Measurements from ENCODE around the gene STXBP1. TPM values are rescaled to one million over a fixed set of nuclear protein-coding genes. Genes with fewer than 3 reads are reported as not detected.
"Not testable (repeated sequence)": the region's sequence is repeated elsewhere in the genome, so short reads cannot be mapped to it uniquely, and the experiment has no call there.

Gene STXBP1
- total RNA-seq, 1 experiment from 2014 or later = 26.3 TPM

DNA sequence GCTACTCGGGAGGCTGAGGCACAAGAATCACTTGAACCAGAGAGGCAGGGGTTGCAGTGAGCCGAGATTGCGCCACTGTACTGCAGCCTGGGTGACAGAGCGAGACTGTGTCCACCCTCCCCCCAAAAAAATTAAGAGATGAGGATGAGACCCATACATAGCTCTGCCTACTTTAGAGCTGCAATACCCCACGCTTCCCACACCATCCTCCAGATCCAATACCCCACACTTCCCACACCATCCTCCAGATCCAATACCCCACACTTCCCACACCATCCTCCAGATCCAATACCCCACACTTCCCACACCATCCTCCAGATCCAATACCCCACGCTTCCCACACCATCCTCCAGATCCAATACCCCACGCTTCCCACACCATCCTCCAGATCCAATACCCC, 34.9 kb upstream of the STXBP1 start:
- not testable (repeated sequence) for DNase-seq (ENCODE audit: low read depth)

DNA sequence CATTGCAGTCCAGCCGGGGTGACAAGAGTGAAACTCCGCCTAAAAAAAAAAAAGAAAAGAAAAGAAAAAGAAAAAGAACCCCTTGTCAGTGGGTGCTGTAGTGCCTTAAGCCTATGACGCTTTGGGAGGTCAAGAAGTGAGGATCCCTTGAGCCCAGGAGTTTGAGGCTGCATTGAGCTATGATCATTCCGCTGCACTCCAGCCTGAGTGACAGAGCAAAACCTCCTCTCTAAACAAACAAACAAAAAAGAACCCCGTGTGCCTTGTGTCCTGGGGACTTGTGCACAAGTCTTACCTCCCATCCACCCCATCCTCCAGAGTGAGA, 33.5 kb upstream of the STXBP1 start:
- no peak for DNase-seq (ENCODE audit: low read depth)

DNA sequence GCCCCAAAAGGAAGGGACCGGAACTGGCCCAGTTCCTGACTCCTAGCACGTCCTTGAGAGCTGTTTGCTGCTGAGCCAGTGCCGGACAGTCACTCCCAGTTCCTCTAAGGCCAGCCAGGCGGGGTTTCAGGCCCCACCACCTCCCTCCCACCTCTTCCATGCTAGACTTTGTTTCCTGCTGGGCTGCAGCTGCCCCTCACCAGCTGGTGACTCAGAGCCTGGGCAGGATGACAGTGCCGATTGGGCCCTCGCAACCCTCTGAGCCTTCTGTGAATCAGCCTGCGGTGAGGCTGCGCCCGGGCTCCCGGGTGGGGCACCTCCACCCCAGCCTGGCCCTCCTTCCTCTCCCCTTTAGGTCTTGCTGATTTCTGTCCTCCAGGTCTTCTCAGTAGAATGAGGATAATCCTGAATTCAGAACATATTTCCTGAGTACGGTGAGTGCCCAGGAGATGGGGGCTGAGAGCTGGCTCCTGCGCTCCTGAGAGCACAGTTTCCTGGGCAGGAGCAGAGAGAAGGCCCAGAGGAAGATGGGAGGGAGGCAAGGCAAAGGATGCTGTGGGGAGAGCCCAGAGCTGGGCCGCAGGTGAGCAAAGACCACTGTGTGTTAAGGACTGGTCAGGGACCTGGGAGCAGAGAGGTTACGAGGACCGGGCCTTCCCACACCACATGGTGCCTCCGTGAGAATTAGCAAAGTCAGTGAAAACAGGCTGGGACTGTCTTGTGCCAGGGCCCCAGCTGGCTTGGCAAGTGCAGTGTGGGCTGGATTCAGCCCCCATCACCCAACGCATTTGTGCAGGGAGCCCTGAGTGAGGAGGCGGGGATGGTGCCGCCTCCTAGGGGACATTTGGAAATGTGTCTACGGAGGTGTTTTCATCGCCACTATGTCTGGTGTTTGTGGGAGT, 32.9 kb upstream of the STXBP1 start:
- DNase-seq (ENCODE audit: low read depth) = peak; percentile 100

DNA sequence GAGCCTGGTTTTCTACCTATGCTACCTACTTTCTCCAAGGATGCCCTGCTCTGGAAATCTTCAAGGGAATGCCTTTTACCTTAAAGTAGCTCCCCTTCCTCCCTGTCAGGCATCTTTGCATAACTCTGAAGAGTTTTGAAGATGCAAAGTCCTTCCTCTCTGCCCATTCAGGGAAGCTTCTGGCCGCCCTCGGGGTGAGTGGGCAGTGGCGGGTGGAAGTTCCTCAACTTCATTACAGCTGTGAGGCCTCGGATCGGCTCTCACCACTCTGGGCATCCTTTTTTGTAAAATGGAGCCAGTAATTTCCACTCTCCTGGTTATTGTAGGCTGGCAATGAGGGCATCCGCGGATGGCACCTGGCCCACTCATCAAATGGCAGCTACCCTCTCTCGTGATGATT, 31.7 kb upstream of the STXBP1 start:
- DNase-seq (ENCODE audit: low read depth) = no peak

DNA sequence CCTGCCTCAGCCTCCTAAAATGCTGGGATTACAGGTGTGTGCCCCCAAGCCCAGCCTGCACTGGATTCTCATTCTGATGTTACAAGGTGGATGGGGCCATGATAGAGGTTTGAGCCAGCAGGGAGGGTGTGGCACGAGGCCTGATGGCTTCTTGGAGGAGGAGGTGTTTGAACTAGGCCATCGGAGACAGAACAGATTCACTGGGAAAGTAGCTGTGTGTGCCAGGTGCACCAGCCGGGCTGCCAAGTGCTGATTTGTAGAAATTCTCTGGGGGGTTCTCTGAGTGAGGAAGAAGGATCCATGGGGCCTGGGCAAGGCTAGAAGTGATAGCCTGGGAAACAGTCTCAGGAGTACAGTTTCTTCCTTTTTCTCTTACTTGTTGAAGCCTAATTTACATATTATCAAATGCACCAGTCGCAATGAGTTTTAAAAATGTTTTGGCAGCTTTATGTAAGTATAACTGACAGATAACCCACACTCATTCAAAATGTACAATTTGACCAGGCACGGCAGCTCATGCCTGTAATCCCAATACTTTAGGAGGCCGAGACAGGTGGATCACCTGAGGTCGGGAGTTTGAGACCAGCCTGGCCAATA, 31.1 kb upstream of the STXBP1 start:
- no peak for DNase-seq (ENCODE audit: low read depth)

DNA sequence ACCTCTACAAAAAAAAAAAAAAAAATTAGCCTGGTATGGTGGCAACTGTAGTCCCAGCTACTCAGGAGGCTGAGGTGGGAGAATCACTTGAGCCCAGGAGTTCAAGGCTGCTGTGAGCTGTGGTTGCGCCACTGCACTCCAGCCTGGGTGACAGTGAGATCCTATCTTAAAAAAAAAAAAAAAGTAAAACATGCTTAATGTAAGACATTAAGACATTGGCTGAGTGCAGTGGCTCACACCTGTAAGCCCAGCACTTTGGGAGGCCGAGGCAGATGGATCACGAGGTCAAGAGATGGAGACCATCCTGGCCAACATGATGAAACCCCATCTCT, 27.6 kb upstream of the STXBP1 start:
- not testable (repeated sequence) for DNase-seq (ENCODE audit: low read depth)

DNA sequence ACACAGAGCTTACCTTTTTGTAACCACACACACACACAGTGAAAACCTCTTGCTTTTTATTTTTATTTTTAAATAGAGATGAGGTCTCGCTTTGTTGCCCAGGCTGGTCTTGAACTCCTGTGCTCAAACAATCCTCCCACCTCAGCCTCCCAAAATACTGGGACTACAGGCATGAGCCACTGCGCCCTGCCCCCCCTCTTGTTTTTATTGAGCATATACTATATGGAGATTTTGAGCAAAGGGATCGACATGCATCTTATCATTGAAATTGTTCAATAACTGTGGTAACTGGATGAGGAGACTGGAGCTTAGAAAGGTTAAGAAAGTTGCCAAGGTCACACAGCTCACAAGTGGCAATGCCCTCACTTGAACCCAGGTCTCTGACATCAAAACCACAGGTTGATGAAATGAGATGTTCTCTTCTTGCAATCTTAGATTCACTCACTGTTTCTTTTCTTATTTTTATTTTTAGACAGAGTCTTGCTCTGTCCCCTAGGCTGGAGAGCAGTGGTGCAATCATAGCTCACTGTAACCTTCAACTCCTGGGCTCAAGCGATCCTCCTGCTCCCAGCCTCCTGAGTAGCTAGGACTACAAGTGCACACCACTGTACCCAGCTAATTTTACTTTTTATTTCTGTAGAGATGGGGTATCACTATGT, 26.8 kb upstream of the STXBP1 start:
- no peak for DNase-seq (ENCODE audit: low read depth)

DNA sequence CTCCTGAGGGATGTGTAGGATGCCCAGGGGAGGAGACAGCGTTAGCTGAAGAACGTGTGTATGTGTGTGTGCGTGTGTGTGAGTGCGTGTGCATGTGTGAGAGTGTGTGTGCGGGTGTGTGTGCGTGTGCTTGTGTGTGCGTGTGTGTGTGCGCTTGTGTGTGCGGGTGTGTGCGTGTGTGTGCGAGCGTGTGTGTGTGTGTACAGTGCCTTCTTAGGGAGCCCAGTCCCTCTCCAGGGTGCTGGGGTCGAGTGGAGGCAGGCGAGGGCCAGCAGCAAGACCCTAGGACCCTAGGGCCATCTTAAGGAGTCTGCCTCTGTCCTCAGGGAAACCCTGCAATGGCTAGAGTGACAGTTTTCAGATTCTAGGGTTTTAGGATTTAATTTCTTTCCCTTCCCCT, 26.0 kb upstream of the STXBP1 start:
- DNase-seq (ENCODE audit: low read depth) = no peak

DNA sequence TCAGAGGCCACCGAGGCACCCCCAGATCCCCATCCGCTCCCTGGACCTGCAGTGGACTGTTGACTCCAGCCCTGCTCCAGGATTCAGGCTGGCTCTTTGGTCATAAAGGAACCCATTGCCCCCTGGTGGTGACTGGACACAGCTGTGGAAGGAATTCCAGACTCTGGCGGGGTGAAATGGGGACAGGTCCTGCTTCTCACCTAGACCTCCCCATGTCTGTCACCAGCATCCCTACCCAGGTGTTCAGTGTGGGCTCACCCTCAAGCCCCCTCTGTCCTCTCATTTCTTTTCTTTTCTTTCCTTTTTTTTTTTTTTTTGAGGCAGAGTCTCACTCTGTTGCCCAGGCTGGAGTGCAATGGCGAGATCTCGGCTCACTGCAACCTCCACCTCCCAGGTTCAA, 25.5 kb upstream of the STXBP1 start:
- peak; percentile 84 for DNase-seq (ENCODE audit: low read depth)

DNA sequence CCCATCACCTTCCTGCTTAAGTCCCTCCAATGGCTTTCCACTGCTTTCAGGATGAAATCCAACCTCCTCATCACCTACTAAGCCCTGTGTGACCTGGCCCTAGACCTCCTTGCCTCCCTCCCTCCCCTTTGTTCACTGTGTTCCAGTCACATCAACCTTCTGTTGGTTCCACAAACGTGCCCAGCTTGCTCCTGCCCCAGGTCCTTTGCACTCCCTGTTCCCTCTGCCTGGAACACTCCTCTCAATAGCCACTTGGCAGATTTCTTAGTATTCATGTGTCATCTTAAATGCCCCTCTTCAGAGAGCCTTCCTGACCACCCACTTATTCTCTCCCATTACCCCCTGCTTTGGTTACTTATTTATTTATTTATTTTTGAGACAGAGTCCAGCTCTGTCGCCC, 24.1 kb upstream of the STXBP1 start:
- no peak for DNase-seq (ENCODE audit: low read depth)

DNA sequence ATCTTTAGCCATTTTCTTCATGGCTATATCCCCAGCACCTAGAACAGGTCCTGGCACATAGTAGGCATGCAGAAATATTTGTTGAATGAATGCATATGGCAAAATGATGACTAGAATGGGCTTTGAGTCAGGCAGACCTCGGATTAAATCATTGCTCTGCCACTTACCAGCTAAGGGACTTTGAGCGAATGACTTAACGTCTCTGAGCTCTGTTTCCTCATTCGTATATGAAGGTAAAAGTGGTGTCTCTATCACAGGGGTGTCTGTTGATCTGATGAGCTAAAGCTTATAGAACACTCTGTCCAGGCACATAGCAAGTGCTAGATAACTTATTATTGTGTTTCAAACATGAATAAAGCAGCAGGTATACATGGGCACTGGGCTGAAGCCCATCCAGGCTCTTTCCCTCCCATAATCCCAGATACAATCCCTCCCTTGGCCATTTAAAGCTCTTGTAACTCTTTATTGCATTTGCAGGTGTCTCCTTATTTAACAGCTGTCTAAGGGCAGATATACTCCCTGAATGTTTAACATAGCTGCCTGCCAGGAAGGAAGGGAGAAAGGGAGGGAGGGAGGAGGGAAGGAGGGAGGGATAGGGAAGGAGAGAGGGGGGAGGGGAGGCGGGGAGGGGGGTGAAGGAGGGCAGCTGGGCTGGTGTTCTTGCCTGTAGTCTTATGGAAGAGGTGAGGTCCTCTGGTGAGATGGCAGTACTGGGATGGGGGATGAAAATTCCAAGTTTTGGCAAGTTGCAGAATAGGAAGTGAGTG, 23.2 kb upstream of the STXBP1 start:
- DNase-seq (ENCODE audit: low read depth) = no peak

DNA sequence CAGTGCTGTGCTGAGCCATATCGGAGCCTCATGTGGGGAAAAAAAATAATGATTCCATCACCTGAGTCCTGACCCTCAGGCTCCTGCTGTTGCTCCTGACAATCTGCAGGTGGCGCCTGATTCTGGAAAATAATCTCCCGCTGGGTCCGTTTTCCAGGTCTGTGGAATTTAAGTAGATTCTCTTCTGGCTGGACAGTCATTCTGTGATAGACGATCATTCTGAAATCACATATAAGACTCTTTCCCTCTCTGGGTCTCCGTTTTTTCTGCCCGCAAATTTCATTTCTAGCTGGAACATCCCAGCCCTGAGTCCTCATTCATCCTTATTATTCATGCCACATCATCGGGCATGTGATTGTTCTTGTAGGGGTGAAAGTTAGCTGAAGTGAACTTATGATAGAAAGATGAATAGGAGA, 22.1 kb upstream of the STXBP1 start:
- DNase-seq (ENCODE audit: low read depth) = peak; percentile 80

DNA sequence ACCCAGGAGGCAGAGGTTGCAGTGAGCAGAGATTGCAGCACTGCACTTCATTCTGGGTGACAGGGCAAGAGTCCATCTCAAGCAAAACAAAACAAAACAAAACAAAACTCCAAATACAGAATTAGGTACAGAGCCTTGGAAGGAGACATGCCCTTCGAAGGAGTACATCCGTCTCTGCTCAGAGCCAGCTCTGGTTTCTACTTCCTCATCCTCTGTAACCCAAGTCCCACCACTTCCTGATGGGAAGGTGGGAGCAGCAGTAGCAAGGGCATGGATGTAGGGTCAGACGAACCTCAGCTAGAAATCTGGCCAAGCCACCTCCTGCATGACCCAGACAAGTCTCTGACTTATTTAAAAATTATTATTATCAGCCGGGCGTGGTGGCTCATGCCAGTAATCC, 16.5 kb upstream of the STXBP1 start:
- no peak for DNase-seq (ENCODE audit: low read depth)

DNA sequence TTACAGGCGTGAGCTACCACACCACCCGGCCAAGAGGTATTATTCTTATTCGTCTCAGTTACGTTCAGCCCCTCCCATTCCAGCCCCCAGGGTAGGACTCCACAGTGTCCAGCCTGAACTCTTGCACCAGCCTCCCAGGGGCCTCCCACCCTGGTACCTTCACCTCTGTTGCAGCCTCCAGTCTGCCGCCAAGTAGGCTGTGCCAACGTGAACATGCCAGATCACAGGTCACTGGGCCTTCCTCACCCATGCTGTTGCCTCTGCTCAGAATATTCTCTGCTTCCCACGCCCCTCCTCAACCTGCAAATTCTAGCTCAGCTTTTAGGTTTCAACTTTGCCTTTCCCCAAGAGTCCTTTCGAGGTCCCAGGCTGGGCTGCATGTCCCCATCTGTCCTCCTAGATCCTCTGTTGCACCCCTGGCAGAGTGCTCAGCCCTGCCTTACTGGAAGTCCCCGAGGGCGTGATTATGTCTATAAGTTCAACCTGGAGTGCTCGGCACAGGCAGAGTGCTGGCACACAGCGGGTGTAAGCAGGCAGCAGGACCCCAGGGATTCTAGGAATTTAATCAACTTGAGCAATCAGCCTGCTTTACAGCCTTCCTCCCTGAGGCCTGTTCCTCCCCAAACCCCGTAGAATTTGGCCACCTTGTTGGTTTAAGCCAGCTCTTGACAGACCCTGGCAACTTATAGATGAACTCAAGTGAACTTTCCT, 13.1 kb upstream of the STXBP1 start:
- DNase-seq (ENCODE audit: low read depth) = no peak

DNA sequence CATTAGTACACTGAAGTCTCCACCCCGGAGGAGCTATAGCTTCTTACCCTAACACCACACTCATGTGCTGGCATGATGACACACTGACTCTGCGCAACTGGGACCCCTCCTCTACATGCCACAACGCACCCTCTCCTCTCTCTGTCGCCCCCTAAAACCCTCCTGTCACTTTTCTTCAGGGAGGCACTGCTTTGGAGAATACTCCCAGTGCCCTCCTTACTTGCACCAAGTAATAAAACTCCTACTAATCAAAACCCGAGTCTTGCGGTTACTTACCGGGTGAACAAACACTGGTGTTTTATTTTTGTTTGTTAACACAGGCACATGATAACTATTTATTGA, 12.6 kb upstream of the STXBP1 start:
- DNase-seq (ENCODE audit: low read depth) = no peak

DNA sequence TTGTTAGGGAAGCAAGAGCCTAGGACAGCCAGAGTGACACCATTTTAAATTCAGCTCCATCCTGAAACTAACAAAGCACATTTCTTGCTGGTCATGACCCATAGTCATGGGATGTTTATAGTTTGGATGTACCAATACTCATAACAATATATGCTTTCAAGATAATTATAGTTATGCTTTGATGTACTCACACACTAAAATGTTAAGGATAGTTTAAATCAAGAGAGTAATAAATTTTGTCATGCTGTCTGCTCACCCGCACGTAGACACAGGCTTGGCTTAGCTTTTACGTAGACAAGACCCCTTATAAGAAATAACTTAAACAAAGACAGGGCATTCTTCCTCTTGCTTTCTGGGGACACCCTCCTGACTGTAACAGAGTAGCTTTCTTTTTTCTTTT, 8.9 kb upstream of the STXBP1 start:
- DNase-seq (ENCODE audit: low read depth) = no peak

DNA sequence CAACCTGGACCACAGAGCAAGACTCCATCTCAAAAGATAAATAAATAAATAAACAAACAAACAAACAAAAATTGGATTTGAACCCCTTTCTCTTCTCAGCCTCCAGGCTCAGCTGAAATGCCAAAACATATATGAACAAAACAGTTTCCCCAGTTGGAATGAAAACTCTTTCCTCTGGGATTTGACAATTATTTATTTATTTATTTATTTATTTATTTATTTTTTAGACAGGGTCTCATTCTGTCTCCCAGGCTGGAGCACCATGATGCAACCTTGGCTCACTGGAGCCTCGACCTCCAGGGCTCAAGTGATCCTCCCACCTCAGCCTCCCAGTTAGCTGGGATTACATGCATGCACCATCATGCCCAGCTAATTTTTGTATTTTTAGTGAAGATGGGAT, 6.0 kb upstream of the STXBP1 start:
- DNase-seq (ENCODE audit: low read depth) = no peak

DNA sequence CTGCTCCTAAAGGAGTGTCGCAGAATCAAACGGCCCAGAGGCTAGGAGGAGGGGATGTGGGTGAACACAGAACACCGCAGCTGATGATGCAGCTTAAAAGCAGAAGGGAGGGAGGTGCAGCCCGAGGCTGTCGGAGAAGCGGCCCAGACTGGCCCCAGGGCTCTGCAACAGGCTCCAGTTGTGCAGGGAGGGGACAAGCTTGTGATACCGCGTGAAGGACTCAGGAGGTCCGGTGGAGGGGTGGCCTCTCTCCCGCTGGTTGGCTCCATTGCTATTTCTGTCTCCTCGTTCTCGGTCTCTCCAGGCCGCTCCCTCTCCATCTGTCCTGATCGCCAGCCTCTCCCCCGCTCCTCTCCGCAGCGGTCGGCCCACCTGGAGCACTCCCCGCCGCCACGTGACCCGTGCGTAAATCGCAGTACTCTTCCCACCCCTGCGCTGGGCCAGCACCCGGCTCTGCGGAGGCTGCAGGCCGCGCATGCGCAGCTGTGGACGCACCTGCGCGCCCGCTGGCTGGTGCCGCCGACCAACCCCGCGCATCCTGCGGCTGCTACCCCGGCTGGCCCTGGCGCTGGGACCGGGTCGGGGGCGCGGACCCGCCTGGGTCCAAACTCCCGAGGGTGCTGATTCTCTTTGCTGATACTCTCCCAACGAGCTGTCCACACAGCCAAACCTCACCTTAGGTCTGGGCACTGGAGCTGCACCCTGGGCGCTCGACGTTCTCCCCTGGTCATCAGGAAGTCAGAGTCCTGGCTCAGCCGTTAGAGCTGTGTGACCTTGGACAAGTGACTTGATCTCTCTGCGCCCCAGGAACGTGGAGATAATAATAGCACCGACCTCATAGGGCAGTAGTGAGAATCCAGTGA, 3.7 kb upstream of the STXBP1 start:
- DNase-seq (ENCODE audit: low read depth) = peak; percentile 84

DNA sequence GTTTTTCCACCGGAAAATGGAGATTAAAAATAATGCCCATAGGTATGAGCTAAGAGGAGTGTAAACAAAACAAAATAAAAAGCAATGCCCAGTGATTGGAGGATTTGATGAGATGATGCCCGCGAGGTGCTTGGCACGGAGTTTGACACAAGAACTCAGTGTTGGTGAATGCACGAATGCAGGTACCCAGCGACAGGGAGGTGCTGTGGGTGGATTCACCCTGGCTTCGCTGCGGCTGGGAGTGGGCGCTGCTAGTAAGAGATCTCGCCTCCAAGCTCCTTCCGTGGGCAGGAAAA, 526 bp upstream of the STXBP1 start:
- no peak for DNase-seq (ENCODE audit: low read depth)

DNA sequence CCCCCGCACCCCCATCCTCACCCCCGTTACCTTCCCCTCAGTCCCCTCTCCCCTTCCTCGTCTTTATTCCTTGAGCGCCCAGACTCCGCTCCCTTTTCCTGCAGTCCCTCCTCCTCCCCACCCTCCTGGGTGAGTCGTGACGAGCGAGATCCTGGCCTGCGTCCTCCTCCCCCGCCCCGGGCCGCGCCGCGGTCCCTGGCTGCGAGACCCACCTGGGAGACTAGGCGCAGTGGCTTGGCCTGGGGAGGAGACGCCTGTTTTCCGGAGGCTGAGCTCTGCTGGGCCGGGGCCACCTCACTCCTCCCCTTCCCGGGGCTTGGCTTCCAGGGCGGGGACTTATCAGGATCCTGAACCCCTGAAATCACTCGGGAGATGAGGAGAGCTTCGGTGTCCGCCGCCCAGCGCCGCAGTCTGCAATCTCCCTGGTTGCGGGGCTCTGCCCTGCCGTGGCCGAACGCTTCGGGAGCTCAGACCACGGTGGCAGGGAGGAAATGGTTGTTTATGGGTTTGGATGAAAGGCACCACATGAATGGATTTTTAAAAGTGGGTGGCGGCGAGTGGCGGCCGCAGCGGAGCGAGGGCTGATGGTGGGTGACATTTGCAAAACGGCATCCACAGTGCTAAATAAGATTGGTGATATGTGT, 984 bp downstream of the STXBP1 start:
- DNase-seq (ENCODE audit: low read depth) = peak; percentile 82

DNA sequence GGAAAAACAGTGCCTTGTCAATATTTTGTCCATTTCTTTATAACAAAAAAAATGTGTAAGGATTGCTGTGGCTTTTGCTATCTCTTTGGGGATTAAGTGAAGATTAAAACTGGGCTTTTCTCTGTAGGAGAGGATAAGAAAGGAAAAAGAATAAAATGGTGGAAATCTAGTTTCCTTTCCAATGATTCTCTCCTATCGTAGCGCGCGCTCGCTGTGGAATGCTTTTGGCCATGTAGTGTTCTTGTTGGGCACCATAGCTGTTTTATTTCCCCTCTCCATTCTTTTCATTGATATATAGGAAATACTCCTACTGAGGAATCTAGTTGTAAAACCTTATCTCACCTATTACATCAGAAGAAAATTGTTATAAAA, 1.5 kb downstream of the STXBP1 start:
- DNase-seq (ENCODE audit: low read depth) = no peak

All from Daoy (cell line).